Tongue (tissue), 2 donors: Measurements from ENCODE around the gene SYCE3. TPM values are rescaled to one million over a fixed set of nuclear protein-coding genes. Genes with fewer than 3 reads are reported as not detected.
"Not testable (repeated sequence)": the region's sequence is repeated elsewhere in the genome, so short reads cannot be mapped to it uniquely, and the experiment has no call there.

Experiments used
- DNase-seq: peaks from one replicate; pipeline ENCODE4 v3.0.0-alpha.2; 2015
- total RNA-seq: library from RNA; depleted of rRNA; stranded (reverse); fragments of >200 nt; gene quantifications from one replicate; pipeline ENCODE4 v1.2.3, GENCODE V29; 2014

The SYCE3 gene
- total RNA-seq, 1 donor from 2014 or later = not detected

GRCh38 chr22:50548921-50549790 lies 13.6 kb downstream of the SYCE3 start:
- DNase-seq = no peak

- DNase-seq = no peak
Measured at GRCh38 chr22:50548040-50548920, 14.4 kb downstream of the SYCE3 start.

GRCh38 chr22:50547263-50547985 lies 15.3 kb downstream of the SYCE3 start:
- no peak for DNase-seq

- DNase-seq = no peak
Measured at GRCh38 chr22:50546326-50547262, 16.1 kb downstream of the SYCE3 start.

- DNase-seq = no peak
Measured at GRCh38 chr22:50545522-50546325, 17.0 kb downstream of the SYCE3 start, which contains the start of gene KLHDC7B. TSS of gene KLHDC7B (plus strand) at chr22:50545899. CDS start at chr22:50546244, 345 bp downstream.

- DNase-seq = no peak
Measured at GRCh38 chr22:50544746-50545253, 17.9 kb downstream of the SYCE3 start.

- DNase-seq = peak; percentile 63
Measured at GRCh38 chr22:50544078-50544745, 18.5 kb downstream of the SYCE3 start.

- no peak for DNase-seq
Measured at GRCh38 chr22:50542416-50542927, 20.2 kb downstream of the SYCE3 start.

- DNase-seq = not testable (repeated sequence)
Measured at GRCh38 chr22:50541667-50542026, 21.1 kb downstream of the SYCE3 start.

- no peak for DNase-seq
Measured at GRCh38 chr22:50540381-50540780, 22.3 kb downstream of the SYCE3 start.

GRCh38 chr22:50537765-50538164 lies 25.0 kb downstream of the SYCE3 start:
- no peak for DNase-seq

GRCh38 chr22:50536226-50536625 lies 26.5 kb downstream of the SYCE3 start:
- DNase-seq = no peak

GRCh38 chr22:50535113-50535512 lies 27.6 kb downstream of the SYCE3 start:
- DNase-seq = no peak

GRCh38 chr22:50533856-50534711 lies 28.6 kb downstream of the SYCE3 start:
- not testable (repeated sequence) for DNase-seq

- DNase-seq = no peak
Measured at GRCh38 chr22:50532824-50533796, 29.6 kb downstream of the SYCE3 start.

GRCh38 chr22:50531962-50532674 lies 30.6 kb downstream of the SYCE3 start:
- DNase-seq = peak; percentile 78
